ENCODE measurements around the gene BFSP1.

Gene BFSP1

GRCh38 chr20:17497821-17498580 lies 33.2 kb downstream of the BFSP1 start:
- no peak for DNase-seq (ENCODE audit: low spot score)

- no peak for DNase-seq (ENCODE audit: low spot score)
Observed at GRCh38 chr20:17495826-17496225, 35.4 kb downstream of the BFSP1 start.

GRCh38 chr20:17494201-17494600 lies 37.0 kb downstream of the BFSP1 start:
- no peak for DNase-seq (ENCODE audit: low spot score)

GRCh38 chr20:17493173-17493572 lies 38.0 kb downstream of the BFSP1 start:
- no peak for DNase-seq (ENCODE audit: low spot score)

GRCh38 chr20:17491488-17491887 lies 39.7 kb downstream of the BFSP1 start:
- no peak for DNase-seq (ENCODE audit: low spot score)

- DNase-seq (ENCODE audit: low spot score): no peak
Observed at GRCh38 chr20:17491041-17491440, 40.1 kb downstream of the BFSP1 start.

GRCh38 chr20:17490501-17490900 lies 40.7 kb downstream of the BFSP1 start:
- DNase-seq (ENCODE audit: low spot score): no peak

GRCh38 chr20:17488916-17489600 lies 42.1 kb downstream of the BFSP1 start:
- DNase-seq (ENCODE audit: low spot score): no peak

GRCh38 chr20:17485017-17485416 lies 46.2 kb downstream of the BFSP1 start:
- DNase-seq (ENCODE audit: low spot score): no peak

GRCh38 chr20:17482536-17482935 lies 48.6 kb downstream of the BFSP1 start:
- no peak for DNase-seq (ENCODE audit: low spot score)

GRCh38 chr20:17481661-17482060 lies 49.5 kb downstream of the BFSP1 start:
- no peak for DNase-seq (ENCODE audit: low spot score)

GRCh38 chr20:17480696-17481095 lies 50.5 kb downstream of the BFSP1 start:
- DNase-seq (ENCODE audit: low spot score): no peak

GRCh38 chr20:17479063-17479657 lies 52.0 kb downstream of the BFSP1 start:
- no peak for DNase-seq (ENCODE audit: low spot score)

- DNase-seq (ENCODE audit: low spot score): no peak
Observed at GRCh38 chr20:17473659-17474058, 57.5 kb downstream of the BFSP1 start.

GRCh38 chr20:17471606-17472187 lies 59.5 kb downstream of the BFSP1 start:
- no peak for DNase-seq (ENCODE audit: low spot score)

GRCh38 chr20:17470973-17471372 lies 60.2 kb downstream of the BFSP1 start:
- no peak for DNase-seq (ENCODE audit: low spot score)

GRCh38 chr20:17470521-17470920 lies 60.7 kb downstream of the BFSP1 start:
- DNase-seq (ENCODE audit: low spot score): no peak

GRCh38 chr20:17469246-17470030 lies 61.7 kb downstream of the BFSP1 start:
- no peak for DNase-seq (ENCODE audit: low spot score)

GRCh38 chr20:17468073-17468840 lies 62.9 kb downstream of the BFSP1 start:
- no peak for DNase-seq (ENCODE audit: low spot score)

- DNase-seq (ENCODE audit: low spot score): no peak
Observed at GRCh38 chr20:17467120-17467655, 64.0 kb downstream of the BFSP1 start.

- no peak for DNase-seq (ENCODE audit: low spot score)
Observed at GRCh38 chr20:17466641-17467040, 64.5 kb downstream of the BFSP1 start.
